ENCODE results near the gene THBS3. TPM values are rescaled to one million over a fixed set of nuclear protein-coding genes. Genes with fewer than 3 reads are reported as not detected.
A peak's percentile ranks its signal among the peaks of the same experiment; 100 is the strongest.

THBS3 gene
- total and polyA plus RNA-seq, 2 of the 13 experiments (the other 11 are each of a cell fraction or from before 2014, with no cell fraction given): 0.86 to 3.6 TPM

DNA sequence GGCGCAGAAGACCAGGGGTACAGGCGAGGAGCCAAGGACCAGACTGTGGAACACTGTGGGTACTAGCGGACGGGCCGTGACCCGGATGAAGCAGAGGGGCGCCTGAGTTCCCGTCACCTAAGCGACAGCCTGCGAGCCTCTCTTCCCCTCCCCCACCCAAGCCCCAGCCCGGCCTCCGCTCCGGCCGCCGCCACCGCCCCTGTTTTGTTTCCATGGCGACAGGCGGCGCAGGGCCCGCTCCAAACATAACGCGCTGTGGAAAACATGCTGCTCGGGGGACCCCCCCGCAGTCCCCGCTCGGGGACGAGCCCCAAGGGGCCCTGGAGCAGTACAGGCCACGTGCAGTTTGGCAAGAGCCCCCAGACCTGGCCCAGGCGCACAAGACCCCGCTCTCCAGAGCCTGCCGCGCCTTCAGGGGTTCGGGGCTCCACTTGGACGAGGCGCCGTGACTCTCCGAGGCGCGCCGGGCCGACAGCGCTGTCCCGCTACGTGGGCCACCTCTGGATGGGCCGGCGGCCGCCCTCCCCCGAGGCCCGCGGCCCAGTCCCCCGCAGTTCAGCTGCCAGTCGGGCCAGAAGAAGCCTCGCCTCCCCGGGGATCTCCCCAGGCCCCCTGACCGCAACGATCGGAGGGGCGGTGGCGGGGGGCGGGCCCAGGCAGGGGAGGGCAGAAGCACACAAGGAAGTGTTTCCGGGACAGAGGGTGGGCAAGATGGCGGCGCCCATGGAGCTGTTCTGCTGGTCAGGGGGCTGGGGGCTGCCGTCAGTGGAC lies 1.0 kb upstream of the THBS3 start, which contains the start of gene MTX1 (continued):
- TF ChIP-seq POLR2AphosphoS2 (IDR thresholded peaks at IDR 0.05; ENCODE audit: low read depth, low read length): no peak
- TF ChIP-seq ZNF367 (CRISPR knock-in tag; IDR thresholded peaks at IDR 0.05; ENCODE audit: borderline replicate concordance): no peak
- TF ChIP-seq TBX2 (CRISPR knock-in tag; IDR thresholded peaks at IDR 0.05; ENCODE audit: borderline replicate concordance): peak; percentile 75
- TF ChIP-seq ZNF383 (CRISPR knock-in tag; IDR thresholded peaks at IDR 0.05; ENCODE audit: borderline replicate concordance): no peak
- TF ChIP-seq, protein P1, sequence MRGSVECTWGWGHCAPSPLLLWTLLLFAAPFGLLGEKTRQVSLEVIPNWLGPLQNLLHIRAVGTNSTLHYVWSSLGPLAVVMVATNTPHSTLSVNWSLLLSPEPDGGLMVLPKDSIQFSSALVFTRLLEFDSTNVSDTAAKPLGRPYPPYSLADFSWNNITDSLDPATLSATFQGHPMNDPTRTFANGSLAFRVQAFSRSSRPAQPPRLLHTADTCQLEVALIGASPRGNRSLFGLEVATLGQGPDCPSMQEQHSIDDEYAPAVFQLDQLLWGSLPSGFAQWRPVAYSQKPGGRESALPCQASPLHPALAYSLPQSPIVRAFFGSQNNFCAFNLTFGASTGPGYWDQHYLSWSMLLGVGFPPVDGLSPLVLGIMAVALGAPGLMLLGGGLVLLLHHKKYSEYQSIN (CRISPR knock-in tag; IDR thresholded peaks at IDR 0.05; ENCODE audit: borderline replicate concordance): no peak
- peak; percentile 72 for TF ChIP-seq SRY (CRISPR knock-in tag; IDR thresholded peaks at IDR 0.05)
- TF ChIP-seq ZNF326 (CRISPR knock-in tag; IDR thresholded peaks at IDR 0.05; ENCODE audit: borderline replicate concordance): no peak
- TF ChIP-seq KAT7 (CRISPR knock-in tag; IDR thresholded peaks at IDR 0.05; ENCODE audit: borderline replicate concordance): no peak; the same call in 1 of the 2 replicates
- no peak for TF ChIP-seq SYNCRIP (IDR thresholded peaks at IDR 0.05; ENCODE audit: insufficient read depth, low read depth, low read length)
- no peak for TF ChIP-seq GPN1 (CRISPR knock-in tag; IDR thresholded peaks at IDR 0.05; ENCODE audit: borderline replicate concordance)
- TF ChIP-seq SOX6 (IDR thresholded peaks at IDR 0.05): no peak
- TF ChIP-seq SOX6 (CRISPR knock-in tag; IDR thresholded peaks at IDR 0.05): peak; percentile 39; the same call in 1 of the 2 replicates
- no peak for TF ChIP-seq SRSF4 (IDR thresholded peaks at IDR 0.05; ENCODE audit: low read depth, low read length, poor library complexity, severe bottlenecking)
- TF ChIP-seq ISX (CRISPR knock-in tag; conservative IDR thresholded peaks at IDR 0.05): 0 out of 2 replicates have a peak, but pooled peaks have one; percentile 34
- TF ChIP-seq, protein P2, sequence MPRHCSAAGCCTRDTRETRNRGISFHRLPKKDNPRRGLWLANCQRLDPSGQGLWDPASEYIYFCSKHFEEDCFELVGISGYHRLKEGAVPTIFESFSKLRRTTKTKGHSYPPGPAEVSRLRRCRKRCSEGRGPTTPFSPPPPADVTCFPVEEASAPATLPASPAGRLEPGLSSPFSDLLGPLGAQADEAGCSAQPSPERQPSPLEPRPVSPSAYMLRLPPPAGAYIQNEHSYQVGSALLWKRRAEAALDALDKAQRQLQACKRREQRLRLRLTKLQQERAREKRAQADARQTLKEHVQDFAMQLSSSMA (CRISPR knock-in tag; IDR thresholded peaks at IDR 0.05): no peak
- TF ChIP-seq CHCHD3 (CRISPR knock-in tag; IDR thresholded peaks at IDR 0.05): no peak
- TF ChIP-seq MAFG (CRISPR knock-in tag; IDR thresholded peaks at IDR 0.05): no peak
- TF ChIP-seq DMAP1 (CRISPR knock-in tag; IDR thresholded peaks at IDR 0.05): no peak
- TF ChIP-seq, protein P3, sequence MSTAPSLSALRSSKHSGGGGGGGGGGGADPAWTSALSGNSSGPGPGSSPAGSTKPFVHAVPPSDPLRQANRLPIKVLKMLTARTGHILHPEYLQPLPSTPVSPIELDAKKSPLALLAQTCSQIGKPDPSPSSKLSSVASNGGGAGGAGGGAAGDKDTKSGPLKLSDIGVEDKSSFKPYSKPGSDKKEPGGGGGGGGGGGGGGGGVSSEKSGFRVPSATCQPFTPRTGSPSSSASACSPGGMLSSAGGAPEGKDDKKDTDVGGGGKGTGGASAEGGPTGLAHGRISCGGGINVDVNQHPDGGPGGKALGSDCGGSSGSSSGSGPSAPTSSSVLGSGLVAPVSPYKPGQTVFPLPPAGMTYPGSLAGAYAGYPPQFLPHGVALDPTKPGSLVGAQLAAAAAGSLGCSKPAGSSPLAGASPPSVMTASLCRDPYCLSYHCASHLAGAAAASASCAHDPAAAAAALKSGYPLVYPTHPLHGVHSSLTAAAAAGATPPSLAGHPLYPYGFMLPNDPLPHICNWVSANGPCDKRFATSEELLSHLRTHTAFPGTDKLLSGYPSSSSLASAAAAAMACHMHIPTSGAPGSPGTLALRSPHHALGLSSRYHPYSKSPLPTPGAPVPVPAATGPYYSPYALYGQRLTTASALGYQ (CRISPR knock-in tag; IDR thresholded peaks at IDR 0.05): no peak
- TF ChIP-seq GATAD1 (CRISPR knock-in tag; IDR thresholded peaks at IDR 0.05): peak; percentile 94
- TF ChIP-seq MAZ (IDR thresholded peaks at IDR 0.05; ENCODE audit: borderline replicate concordance, low read depth, low read length): 0 out of 2 replicates have a peak, but pooled peaks have one; percentile 31
- no peak; the same call in none of the 2 replicates for TF ChIP-seq MAZ (CRISPR knock-in tag; IDR thresholded peaks at IDR 0.05; ENCODE audit: low read depth)
- TF ChIP-seq XRCC5 (optimal IDR thresholded peaks at IDR 0.05; ENCODE audit: low read length): no peak
- no peak for TF ChIP-seq ZNF567 (CRISPR knock-in tag; IDR thresholded peaks at IDR 0.05; ENCODE audit: borderline replicate concordance)
- no peak for TF ChIP-seq RELA (CRISPR knock-in tag; IDR thresholded peaks at IDR 0.05)
- no peak; a peak in 1 of 4 replicates for TF ChIP-seq NR2F1 (CRISPR knock-in tag; IDR thresholded peaks at IDR 0.05)
